ENCODE data around the gene C16orf96. TPM values are rescaled to one million over a fixed set of nuclear protein-coding genes. Genes with fewer than 3 reads are reported as not detected.

The C16orf96 gene
- total RNA-seq, 2 donors from 2014 or later = 1.5 to 1.6 TPM

- peak; percentile 47 for DNase-seq
- Histone ChIP-seq H3K36me3 (ENCODE audit: control insufficient read depth, insufficient read depth, low read length) (peaks cover 8% of the 10 kb centered on the region), H3K27ac (ENCODE audit: low read depth, low read length) (no peak overlapping the region), H3K4me3 (ENCODE audit: low read length) (no peak overlapping the region), H3K27me3 (ENCODE audit: control insufficient read depth, insufficient read depth, low read length, poor library complexity, severe bottlenecking) (no peaks in the 10 kb centered on the region), H3K9ac (ENCODE audit: extremely low read depth, low read length, poor library complexity, severe bottlenecking) (no peak overlapping the region), H3K9me3 (ENCODE audit: control insufficient read depth, low read length) (no peaks in the 10 kb centered on the region), H3K4me1 (ENCODE audit: control insufficient read depth, insufficient read depth, low read length) (no peaks in the 10 kb centered on the region)
- Mint-ChIP-seq H3K27ac (no peak overlapping the region), H3K4me1 (no peaks in the 10 kb centered on the region), H3K9me3 (no peaks in the 10 kb centered on the region), H3K4me3 (no peak overlapping the region), H3K27me3 (ENCODE audit: insufficient read depth) (no peaks in the 10 kb centered on the region), H3K36me3 (ENCODE audit: low read depth) (peaks cover 7% of the 10 kb centered on the region)
- 90 to 93% methylated on average over 6 to 13 of the region's 13 CpGs for WGBS, 2 experiments (ENCODE audit: insufficient coverage in 1 of 2, insufficient read length in 1 of 2)
- TF ChIP-seq CTCF (conservative IDR thresholded peaks at IDR 0.05) = no peak
Observed at GRCh38 chr16:4603624-4604170, 47.6 kb downstream of the C16orf96 start.

GRCh38 chr16:4604401-4604800 is 48.3 kb downstream of the C16orf96 start:
- Histone ChIP-seq H3K27me3 (ENCODE audit: control insufficient read depth, insufficient read depth, low read length, poor library complexity, severe bottlenecking) (no peaks in the 10 kb centered on the region), H3K36me3 (ENCODE audit: control insufficient read depth, insufficient read depth, low read length) (peaks cover 8% of the 10 kb centered on the region), H3K4me3 (ENCODE audit: low read length) (no peak overlapping the region), H3K4me1 (ENCODE audit: control insufficient read depth, insufficient read depth, low read length) (no peaks in the 10 kb centered on the region), H3K9ac (ENCODE audit: extremely low read depth, low read length, poor library complexity, severe bottlenecking) (no peak overlapping the region), H3K27ac (ENCODE audit: low read depth, low read length) (no peak overlapping the region), H3K9me3 (ENCODE audit: control insufficient read depth, low read length) (no peaks in the 10 kb centered on the region)
- Mint-ChIP-seq H3K9me3 (no peaks in the 10 kb centered on the region), H3K27me3 (ENCODE audit: insufficient read depth) (no peaks in the 10 kb centered on the region), H3K4me1 (no peaks in the 10 kb centered on the region), H3K36me3 (ENCODE audit: low read depth) (peaks cover 7% of the 10 kb centered on the region), H3K27ac (no peak overlapping the region), H3K4me3 (no peak overlapping the region)
- DNase-seq = peak; percentile 53
- no peak for TF ChIP-seq CTCF (conservative IDR thresholded peaks at IDR 0.05)
- WGBS, 2 experiments (ENCODE audit: insufficient coverage in 1 of 2, insufficient read length in 1 of 2) = 87 to 89% methylated on average over 13 to 15 of the region's 15 CpGs

DNA sequence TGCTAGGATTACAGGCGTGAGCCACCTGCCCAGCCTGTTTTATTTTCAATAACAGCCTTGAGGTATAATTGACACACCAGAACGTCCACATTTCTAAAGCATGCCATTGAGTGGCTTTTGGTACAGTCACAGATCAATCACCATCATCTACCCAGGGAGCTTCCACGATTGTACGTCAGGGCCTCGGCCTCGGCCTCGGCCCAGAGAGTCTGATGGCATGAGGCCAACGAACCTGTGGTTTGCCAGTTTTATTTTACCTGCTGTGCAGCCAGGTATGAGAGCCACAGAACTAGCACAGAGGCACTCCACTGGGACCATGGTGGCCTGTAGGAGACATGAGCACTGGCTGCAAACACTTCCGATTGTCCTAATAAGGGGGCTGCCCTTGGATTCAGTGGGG is 50.2 kb downstream of the C16orf96 start:
- TF ChIP-seq CTCF (conservative IDR thresholded peaks at IDR 0.05) = no peak
- no peak overlapping the region for H3K27ac ChIP-seq (ENCODE audit: low read depth, low read length)
- no peaks in the 10 kb centered on the region for H3K4me1 ChIP-seq (ENCODE audit: control insufficient read depth, insufficient read depth, low read length)
- H3K4me3 ChIP-seq (ENCODE audit: low read length) = no peak overlapping the region
- DNase-seq = no peak
- no peak overlapping the region for H3K27ac Mint-ChIP-seq
- no peak overlapping the region for H3K9ac ChIP-seq (ENCODE audit: extremely low read depth, low read length, poor library complexity, severe bottlenecking)
- H3K4me1 Mint-ChIP-seq = no peaks in the 10 kb centered on the region
- H3K4me3 Mint-ChIP-seq = no peak overlapping the region
- H3K36me3 ChIP-seq (ENCODE audit: control insufficient read depth, insufficient read depth, low read length) = peaks cover 8% of the 10 kb centered on the region
- 94 to 97% methylated on average over 8 to 9 of the region's 9 CpGs for WGBS, 2 experiments (ENCODE audit: insufficient coverage in 1 of 2, insufficient read length in 1 of 2)
- H3K27me3 Mint-ChIP-seq (ENCODE audit: insufficient read depth) = no peaks in the 10 kb centered on the region
- H3K36me3 Mint-ChIP-seq (ENCODE audit: low read depth) = peaks cover 7% of the 10 kb centered on the region
- H3K9me3 Mint-ChIP-seq = no peaks in the 10 kb centered on the region
- H3K27me3 ChIP-seq (ENCODE audit: control insufficient read depth, insufficient read depth, low read length, poor library complexity, severe bottlenecking) = no peaks in the 10 kb centered on the region
- H3K9me3 ChIP-seq (ENCODE audit: control insufficient read depth, low read length) = no peaks in the 10 kb centered on the region

Measured in endodermal cell (in vitro differentiated cells).